ENCODE data around the gene PPARA. TPM values are rescaled to one million over a fixed set of nuclear protein-coding genes. Genes with fewer than 3 reads are reported as not detected.

PPARA gene
- total and polyA plus RNA-seq, 9 of the 15 experiments (the other 6 are each of a cell fraction or from before 2014, with no cell fraction given): 0.64 to 5.3 (median 3.5) TPM

- TF ChIP-seq MAZ (CRISPR knock-in tag; conservative IDR thresholded peaks at IDR 0.05 in 1 of 2, IDR thresholded peaks at IDR 0.05 in 1 of 2): peak in 1 of 2 experiments; percentile 46; a peak in 2 of 4 replicates
- TF ChIP-seq ZNF282 (CRISPR knock-in tag; IDR thresholded peaks at IDR 0.05): no peak
- TF ChIP-seq, protein P1, sequence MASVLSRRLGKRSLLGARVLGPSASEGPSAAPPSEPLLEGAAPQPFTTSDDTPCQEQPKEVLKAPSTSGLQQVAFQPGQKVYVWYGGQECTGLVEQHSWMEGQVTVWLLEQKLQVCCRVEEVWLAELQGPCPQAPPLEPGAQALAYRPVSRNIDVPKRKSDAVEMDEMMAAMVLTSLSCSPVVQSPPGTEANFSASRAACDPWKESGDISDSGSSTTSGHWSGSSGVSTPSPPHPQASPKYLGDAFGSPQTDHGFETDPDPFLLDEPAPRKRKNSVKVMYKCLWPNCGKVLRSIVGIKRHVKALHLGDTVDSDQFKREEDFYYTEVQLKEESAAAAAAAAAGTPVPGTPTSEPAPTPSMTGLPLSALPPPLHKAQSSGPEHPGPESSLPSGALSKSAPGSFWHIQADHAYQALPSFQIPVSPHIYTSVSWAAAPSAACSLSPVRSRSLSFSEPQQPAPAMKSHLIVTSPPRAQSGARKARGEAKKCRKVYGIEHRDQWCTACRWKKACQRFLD (CRISPR knock-in tag; IDR thresholded peaks at IDR 0.05): no peak
- TF ChIP-seq RBM14 (IDR thresholded peaks at IDR 0.05; ENCODE audit: borderline replicate concordance, insufficient read depth, low read depth, low read length): no peak
- TF ChIP-seq, protein P2, sequence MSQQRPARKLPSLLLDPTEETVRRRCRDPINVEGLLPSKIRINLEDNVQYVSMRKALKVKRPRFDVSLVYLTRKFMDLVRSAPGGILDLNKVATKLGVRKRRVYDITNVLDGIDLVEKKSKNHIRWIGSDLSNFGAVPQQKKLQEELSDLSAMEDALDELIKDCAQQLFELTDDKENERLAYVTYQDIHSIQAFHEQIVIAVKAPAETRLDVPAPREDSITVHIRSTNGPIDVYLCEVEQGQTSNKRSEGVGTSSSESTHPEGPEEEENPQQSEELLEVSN (IDR thresholded peaks at IDR 0.05; ENCODE audit: borderline replicate concordance in 1 of 2, extremely low read depth in 1 of 2, insufficient read depth in 1 of 2, insufficient read length in 1 of 2, low read depth in 1 of 2, low read length in 1 of 2, poor library complexity in 1 of 2, severe bottlenecking in 1 of 2): no peak
- TF ChIP-seq, protein P3, sequence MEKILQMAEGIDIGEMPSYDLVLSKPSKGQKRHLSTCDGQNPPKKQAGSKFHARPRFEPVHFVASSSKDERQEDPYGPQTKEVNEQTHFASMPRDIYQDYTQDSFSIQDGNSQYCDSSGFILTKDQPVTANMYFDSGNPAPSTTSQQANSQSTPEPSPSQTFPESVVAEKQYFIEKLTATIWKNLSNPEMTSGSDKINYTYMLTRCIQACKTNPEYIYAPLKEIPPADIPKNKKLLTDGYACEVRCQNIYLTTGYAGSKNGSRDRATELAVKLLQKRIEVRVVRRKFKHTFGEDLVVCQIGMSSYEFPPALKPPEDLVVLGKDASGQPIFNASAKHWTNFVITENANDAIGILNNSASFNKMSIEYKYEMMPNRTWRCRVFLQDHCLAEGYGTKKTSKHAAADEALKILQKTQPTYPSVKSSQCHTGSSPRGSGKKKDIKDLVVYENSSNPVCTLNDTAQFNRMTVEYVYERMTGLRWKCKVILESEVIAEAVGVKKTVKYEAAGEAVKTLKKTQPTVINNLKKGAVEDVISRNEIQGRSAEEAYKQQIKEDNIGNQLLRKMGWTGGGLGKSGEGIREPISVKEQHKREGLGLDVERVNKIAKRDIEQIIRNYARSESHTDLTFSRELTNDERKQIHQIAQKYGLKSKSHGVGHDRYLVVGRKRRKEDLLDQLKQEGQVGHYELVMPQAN (IDR thresholded peaks at IDR 0.05; ENCODE audit: borderline replicate concordance): no peak
- no peak for TF ChIP-seq ZBTB34 (CRISPR knock-in tag; IDR thresholded peaks at IDR 0.05)
- TF ChIP-seq WHSC1 (IDR thresholded peaks at IDR 0.05; ENCODE audit: low read length): no peak
- TF ChIP-seq GTF2B (IDR thresholded peaks at IDR 0.05; ENCODE audit: extremely low read depth, insufficient read length): no peak
- TF ChIP-seq ETS1 (conservative IDR thresholded peaks at IDR 0.05; ENCODE audit: control insufficient read depth, low read depth, low read length): no peak
- no peak for TF ChIP-seq HSF4 (CRISPR knock-in tag; IDR thresholded peaks at IDR 0.05; ENCODE audit: borderline replicate concordance)
- TF ChIP-seq ZNF384 (IDR thresholded peaks at IDR 0.05; ENCODE audit: low read depth, low read length): no peak
- no peak for TF ChIP-seq HNRNPUL1 (IDR thresholded peaks at IDR 0.05; ENCODE audit: low read length)
- no peak for TF ChIP-seq BRF1 (IDR thresholded peaks at IDR 0.05; ENCODE audit: borderline replicate concordance, extremely low read depth, insufficient read length)
- TF ChIP-seq HDAC2 (IDR thresholded peaks at IDR 0.05): no peak
- TF ChIP-seq MNT (conservative IDR thresholded peaks at IDR 0.05): peak in 1 of 2 experiments; percentile 42; a peak in 1 of 4 replicates
These were observed at the start of gene PPARA (continued) for GRCh38 chr22:46150034-46150654.

Data from K562 (cell line).